ENCODE results near the gene RAB27B.

RAB27B gene

DNA sequence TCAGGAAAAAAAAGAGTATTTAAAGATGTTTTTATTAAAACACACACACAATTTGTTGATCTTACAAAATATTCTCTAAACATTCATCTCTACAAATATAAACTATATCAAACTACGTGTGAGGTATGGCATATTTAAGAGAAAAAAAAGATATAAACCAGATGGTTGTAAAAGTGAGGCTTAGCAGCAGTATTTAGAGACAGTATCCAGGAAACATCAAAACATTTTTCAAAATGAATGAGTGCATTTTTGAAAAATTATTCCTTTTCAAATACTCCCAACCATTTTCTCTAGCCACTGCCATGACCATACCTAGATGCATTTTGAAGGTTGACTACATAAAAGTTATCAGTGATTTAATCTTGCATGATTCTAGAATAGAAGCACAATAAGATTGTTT lies 38.2 kb upstream of the RAB27B start:
- TF ChIP-seq, protein P1, sequence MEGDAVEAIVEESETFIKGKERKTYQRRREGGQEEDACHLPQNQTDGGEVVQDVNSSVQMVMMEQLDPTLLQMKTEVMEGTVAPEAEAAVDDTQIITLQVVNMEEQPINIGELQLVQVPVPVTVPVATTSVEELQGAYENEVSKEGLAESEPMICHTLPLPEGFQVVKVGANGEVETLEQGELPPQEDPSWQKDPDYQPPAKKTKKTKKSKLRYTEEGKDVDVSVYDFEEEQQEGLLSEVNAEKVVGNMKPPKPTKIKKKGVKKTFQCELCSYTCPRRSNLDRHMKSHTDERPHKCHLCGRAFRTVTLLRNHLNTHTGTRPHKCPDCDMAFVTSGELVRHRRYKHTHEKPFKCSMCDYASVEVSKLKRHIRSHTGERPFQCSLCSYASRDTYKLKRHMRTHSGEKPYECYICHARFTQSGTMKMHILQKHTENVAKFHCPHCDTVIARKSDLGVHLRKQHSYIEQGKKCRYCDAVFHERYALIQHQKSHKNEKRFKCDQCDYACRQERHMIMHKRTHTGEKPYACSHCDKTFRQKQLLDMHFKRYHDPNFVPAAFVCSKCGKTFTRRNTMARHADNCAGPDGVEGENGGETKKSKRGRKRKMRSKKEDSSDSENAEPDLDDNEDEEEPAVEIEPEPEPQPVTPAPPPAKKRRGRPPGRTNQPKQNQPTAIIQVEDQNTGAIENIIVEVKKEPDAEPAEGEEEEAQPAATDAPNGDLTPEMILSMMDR (IDR thresholded peaks at IDR 0.05), result no peak

DNA sequence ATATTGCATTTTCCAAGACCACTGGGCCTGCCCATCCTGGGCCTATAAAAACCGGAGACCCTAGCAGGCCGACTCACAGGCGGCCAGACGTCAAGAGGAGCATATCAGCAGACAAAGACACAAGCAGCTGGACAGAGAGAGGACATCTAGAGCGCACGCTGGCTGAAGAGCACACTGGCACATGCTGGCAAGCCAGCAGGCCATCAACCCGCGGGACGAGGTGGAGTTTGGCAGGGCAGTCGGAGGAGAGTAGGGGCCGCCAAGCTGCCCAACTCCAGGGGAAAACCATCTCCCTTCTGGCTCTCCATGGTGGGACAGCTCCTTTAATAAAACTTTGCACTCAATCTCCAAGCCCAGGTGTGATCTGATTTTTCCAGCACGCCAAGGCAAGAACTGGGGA lies 36.6 kb upstream of the RAB27B start:
- TF ChIP-seq, protein P1 (IDR thresholded peaks at IDR 0.05), result no peak

- TF ChIP-seq, protein P1 (IDR thresholded peaks at IDR 0.05), result no peak
Measured at GRCh38 chr18:54792079-54792478, 36.2 kb upstream of the RAB27B start.

DNA sequence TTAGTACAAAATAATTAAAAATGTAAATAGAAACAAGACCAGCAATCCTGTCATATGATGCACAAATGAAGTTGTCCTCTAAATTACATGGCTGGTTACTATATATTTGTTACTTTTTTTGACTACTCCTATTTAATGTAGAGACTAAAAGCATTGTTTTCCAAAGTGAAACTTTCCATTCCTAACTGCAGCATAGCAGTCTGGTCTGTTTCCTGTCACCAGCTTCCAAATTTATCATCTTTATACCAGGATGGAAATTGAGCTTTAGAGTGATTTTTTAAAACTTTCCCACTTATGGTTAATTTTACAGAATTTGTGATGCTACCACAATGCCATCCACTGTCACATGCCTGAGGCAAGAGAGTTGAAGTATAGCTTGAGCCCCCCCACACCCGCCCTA lies 33.5 kb upstream of the RAB27B start:
- TF ChIP-seq, protein P1 (IDR thresholded peaks at IDR 0.05), result no peak

- TF ChIP-seq, protein P1 (IDR thresholded peaks at IDR 0.05), result no peak
Measured at GRCh38 chr18:54798186-54798585, 30.1 kb upstream of the RAB27B start.

DNA sequence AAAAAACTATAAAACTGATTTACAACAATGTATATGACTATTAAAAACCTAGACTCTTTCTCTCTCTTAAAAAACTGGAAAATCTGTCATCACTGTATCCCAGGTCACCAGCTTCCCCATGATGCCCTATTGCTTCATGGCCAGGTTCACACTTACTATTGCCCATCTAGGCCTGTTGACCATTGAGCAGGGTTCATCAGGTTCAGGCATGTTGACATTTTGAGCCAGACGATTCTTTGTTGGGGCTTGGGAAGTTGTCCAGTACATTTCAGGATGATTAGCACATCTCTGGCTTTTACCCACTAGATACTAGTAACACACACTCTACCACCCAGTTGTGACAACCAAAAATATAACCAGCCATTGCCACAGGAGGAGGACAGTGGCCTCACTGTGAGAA lies 26.9 kb upstream of the RAB27B start:
- TF ChIP-seq, protein P1 (IDR thresholded peaks at IDR 0.05), result no peak

- TF ChIP-seq, protein P1 (IDR thresholded peaks at IDR 0.05), result no peak
Measured at GRCh38 chr18:54802178-54802577, 26.1 kb upstream of the RAB27B start.

DNA sequence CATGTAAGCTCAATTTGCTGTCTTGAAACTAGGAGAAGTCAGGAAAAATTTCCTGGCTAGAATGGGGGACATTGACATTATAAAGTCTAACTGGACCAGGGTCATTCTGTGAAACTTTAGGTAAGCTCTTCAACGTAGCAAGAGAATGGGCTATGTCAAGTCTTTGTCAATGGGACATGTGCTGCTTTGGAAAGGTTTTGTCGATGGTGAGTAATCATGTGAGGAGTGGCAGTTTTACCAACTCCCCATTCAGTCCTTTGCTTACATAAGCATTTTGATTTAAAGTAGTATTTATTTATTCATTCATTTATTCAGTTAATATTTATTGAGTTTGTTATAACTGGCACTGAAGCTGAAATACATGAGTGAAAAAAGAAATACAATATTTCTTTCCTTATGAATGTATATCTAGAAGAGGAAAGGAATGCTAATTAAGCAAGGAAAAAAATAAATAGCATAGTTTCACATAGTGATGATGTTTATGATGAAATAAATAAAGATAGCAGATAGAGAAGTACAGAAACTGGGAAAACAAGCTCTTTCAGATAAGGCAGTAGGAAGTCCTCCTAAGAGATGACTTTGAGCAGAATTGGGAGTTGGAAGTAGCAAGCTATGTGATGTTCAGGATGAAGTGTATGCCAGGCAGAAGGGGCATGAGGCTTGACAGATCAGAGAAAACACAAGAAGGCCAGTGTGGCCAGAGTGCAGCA lies 25.4 kb upstream of the RAB27B start:
- TF ChIP-seq, protein P1 (IDR thresholded peaks at IDR 0.05), result no peak

All from LNCAP (cell line).